Caco-2 (cell line): ENCODE measurements around the gene ACSL1. TPM values are rescaled to one million over a fixed set of nuclear protein-coding genes. Genes with fewer than 3 reads are reported as not detected.
A peak's percentile ranks its signal among the peaks of the same experiment; 100 is the strongest.

Experiments used
- BruUV-seq: library from RNA; stranded (reverse); fragments of 400-500 nt; replicated peaks from 2 replicates; lab custom pipeline; 2021; lab: Mats Ljungman, UMichigan
- CTCF ChIA-PET: fragments of 300-600 bp; sonication (Branson Sonifier 250); formaldehyde crosslinking; loops from one replicate; lab custom pipeline; 2022; ENCODE audit warnings: antibody characterized with exemption; lab: Charles Lee
- POLR2A ChIA-PET: fragments of 300-600 bp; sonication (Branson Sonifier 250); formaldehyde crosslinking; loops from one replicate; lab custom pipeline; 2022; ENCODE audit warnings: antibody characterized with exemption; lab: Charles Lee
- DNase-seq, 2 experiments: peaks; one replicate each; pipeline versions ENCODE4 v3.0.0 to v3.0.0-alpha.2; 2020 to 2022
- H3K27me3 ChIP-seq: replicated peaks from 2 replicates; pipeline ENCODE4 v1.6.0; 2011; ENCODE audit warnings: low read length; ENCODE audit not compliant: control insufficient read depth, insufficient read depth
- H3K36me3 ChIP-seq: 2 replicates; pipeline ENCODE4 v1.5.1; 2011; ENCODE audit warnings: low read length; ENCODE audit not compliant: control insufficient read depth, insufficient read depth
- H3K4me1 ChIP-seq: fragments of 250-450 bp; sonication (Bioruptor Pico); 2 replicates; pipeline ENCODE4 v1.5.1; 2020; ENCODE audit warnings: mild to moderate bottlenecking
- H3K4me3 ChIP-seq: 2 replicates; pipeline ENCODE4 v1.5.1; 2011; ENCODE audit warnings: low read depth, mild to moderate bottlenecking, control low read depth, low read length
- H3K9me3 ChIP-seq: fragments of 250-450 bp; sonication (Bioruptor Pico); 2 replicates; pipeline ENCODE4 v1.5.1; 2020; ENCODE audit warnings: mild to moderate bottlenecking, moderate library complexity
- H3K27ac Mint-ChIP-seq: one replicate; pipeline ENCODE4 v1.8.0; 2022; ENCODE audit warnings: mixed read lengths; ENCODE audit not compliant: unreplicated experiment
- H3K27me3 Mint-ChIP-seq: one replicate; pipeline ENCODE4 v1.8.0; 2022; ENCODE audit warnings: mixed read lengths; ENCODE audit not compliant: insufficient read depth, unreplicated experiment
- H3K36me3 Mint-ChIP-seq: one replicate; pipeline ENCODE4 v1.8.0; 2022; ENCODE audit warnings: mild to moderate bottlenecking, mixed read lengths; ENCODE audit not compliant: insufficient read depth, unreplicated experiment
- H3K4me1 Mint-ChIP-seq: one replicate; pipeline ENCODE4 v1.8.0; 2022; ENCODE audit warnings: low read depth, mixed read lengths; ENCODE audit not compliant: unreplicated experiment
- H3K4me3 Mint-ChIP-seq: one replicate; pipeline ENCODE4 v1.8.0; 2022; ENCODE audit warnings: mild to moderate bottlenecking, moderate library complexity, mixed read lengths; ENCODE audit not compliant: unreplicated experiment
- H3K9me3 Mint-ChIP-seq: one replicate; pipeline ENCODE4 v1.8.0; 2022; ENCODE audit warnings: mixed read lengths; ENCODE audit not compliant: unreplicated experiment
- intact Hi-C: fragments of 100-400 bp; cut with micrococcal nuclease; formaldehyde crosslinking; loops from one replicate; pipeline ENCODE4 v1.10.0; 2022; ENCODE audit not compliant: unreplicated experiment
- total RNA-seq: library from RNA; stranded (reverse); gene quantifications from 2 replicates; pipeline ENCODE4 v1.2.3, GENCODE V29; 2022
- TF ChIP-seq, protein P1 (sequence below), 2 experiments: fragments of 200-600 bp in 1 of 2; IDR thresholded peaks; 1 replicate in 1 of 2; 2 replicates in 1 of 2; pipeline versions ENCODE4 v1.5.1 to v1.8.0; 2011 to 2022; ENCODE audit warnings: antibody characterized with exemption in 1 of 2, control low read depth in 1 of 2, inconsistent platforms in 1 of 2, low read depth in 1 of 2, low read length in 1 of 2, mild to moderate bottlenecking in 1 of 2, moderate library complexity in 1 of 2; ENCODE audit not compliant: insufficient read depth in 1 of 2, severe bottlenecking in 1 of 2, unreplicated experiment in 1 of 2

The ACSL1 gene
- total RNA-seq, 1 experiment from 2014 or later = 100 TPM

DNA sequence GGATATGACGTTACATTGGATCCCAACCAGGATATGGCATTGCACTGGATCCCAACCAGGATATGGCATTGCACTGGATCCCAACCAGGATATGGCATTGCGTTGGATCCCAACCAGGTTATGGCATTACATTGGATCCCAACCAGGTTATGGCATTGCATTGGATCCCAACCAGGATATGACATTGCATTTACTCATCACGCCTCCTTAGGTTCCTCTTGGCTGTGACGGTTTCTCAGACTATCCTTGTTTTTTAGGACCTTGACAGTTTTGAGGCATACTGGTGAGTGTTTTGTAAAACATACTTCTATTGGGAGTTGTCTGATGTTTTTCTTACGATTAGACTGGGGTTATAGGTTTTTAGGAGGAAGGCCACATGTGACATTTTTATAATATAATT, 5.4 kb upstream of the ACSL1 start:
- BruUV-seq = no TSS peak
- no peak for DNase-seq
- no peaks in the 10 kb centered on the region for H3K27me3 Mint-ChIP-seq
- ChIA-PET CTCF (no interaction called here), POLR2A (interaction anchor here (1.1 kb wide), 1 partner anchor 84 kb away, joined by 3 read pairs; no protein-coding TSS in a partner anchor)
- TF ChIP-seq, protein P1, sequence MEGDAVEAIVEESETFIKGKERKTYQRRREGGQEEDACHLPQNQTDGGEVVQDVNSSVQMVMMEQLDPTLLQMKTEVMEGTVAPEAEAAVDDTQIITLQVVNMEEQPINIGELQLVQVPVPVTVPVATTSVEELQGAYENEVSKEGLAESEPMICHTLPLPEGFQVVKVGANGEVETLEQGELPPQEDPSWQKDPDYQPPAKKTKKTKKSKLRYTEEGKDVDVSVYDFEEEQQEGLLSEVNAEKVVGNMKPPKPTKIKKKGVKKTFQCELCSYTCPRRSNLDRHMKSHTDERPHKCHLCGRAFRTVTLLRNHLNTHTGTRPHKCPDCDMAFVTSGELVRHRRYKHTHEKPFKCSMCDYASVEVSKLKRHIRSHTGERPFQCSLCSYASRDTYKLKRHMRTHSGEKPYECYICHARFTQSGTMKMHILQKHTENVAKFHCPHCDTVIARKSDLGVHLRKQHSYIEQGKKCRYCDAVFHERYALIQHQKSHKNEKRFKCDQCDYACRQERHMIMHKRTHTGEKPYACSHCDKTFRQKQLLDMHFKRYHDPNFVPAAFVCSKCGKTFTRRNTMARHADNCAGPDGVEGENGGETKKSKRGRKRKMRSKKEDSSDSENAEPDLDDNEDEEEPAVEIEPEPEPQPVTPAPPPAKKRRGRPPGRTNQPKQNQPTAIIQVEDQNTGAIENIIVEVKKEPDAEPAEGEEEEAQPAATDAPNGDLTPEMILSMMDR (IDR thresholded peaks at IDR 0.05; ENCODE audit: insufficient read depth in 1 of 2, low read depth in 1 of 2, low read length in 1 of 2, severe bottlenecking in 1 of 2, unreplicated experiment in 1 of 2) = no peak
- Histone ChIP-seq H3K4me1 (peaks cover 3% of the 10 kb centered on the region), H3K4me3 (no peak overlapping the region), H3K27me3 (no peaks in the 10 kb centered on the region), H3K9me3 (no peaks in the 10 kb centered on the region), H3K36me3 (no peaks in the 10 kb centered on the region)
- H3K4me1 Mint-ChIP-seq = no peaks in the 10 kb centered on the region
- intact Hi-C loops = no loop called here
- no peak overlapping the region for H3K27ac Mint-ChIP-seq
- H3K9me3 Mint-ChIP-seq = no peaks in the 10 kb centered on the region
- no peak overlapping the region for H3K4me3 Mint-ChIP-seq
- peaks cover 5% of the 10 kb centered on the region for H3K36me3 Mint-ChIP-seq

- POLR2A ChIA-PET = no interaction called here
- Histone ChIP-seq H3K4me3 (peak overlapping the region; percentile 75), H3K36me3 (no peaks in the 10 kb centered on the region), H3K9me3 (no peaks in the 10 kb centered on the region), H3K4me1 (no peaks in the 10 kb centered on the region), H3K27me3 (no peaks in the 10 kb centered on the region)
- Mint-ChIP-seq H3K36me3 (peaks cover 7% of the 10 kb centered on the region), H3K4me3 (peak overlapping the region; percentile 92), H3K27me3 (no peaks in the 10 kb centered on the region), H3K4me1 (peaks cover 7% of the 10 kb centered on the region), H3K9me3 (no peaks in the 10 kb centered on the region), H3K27ac (peak overlapping the region; percentile 73)
- CTCF ChIA-PET = no interaction called here
- intact Hi-C loops = loop anchor here (1.0 kb wide), 1 partner anchor 12 kb away; no protein-coding TSS in a partner anchor
- BruUV-seq = no TSS peak
- TF ChIP-seq, protein P1 (IDR thresholded peaks at IDR 0.05; ENCODE audit: insufficient read depth in 1 of 2, low read depth in 1 of 2, low read length in 1 of 2, severe bottlenecking in 1 of 2, unreplicated experiment in 1 of 2) = no peak
- no peak for DNase-seq
These were observed 1.0 kb upstream of the ACSL1 start for GRCh38 chr4:184826691-184827270.

GRCh38 chr4:184825141-184825895, 450 bp downstream of the ACSL1 start:
- intact Hi-C loops = no loop called here
- peak in 1 of 2 experiments; percentile 38 for DNase-seq
- POLR2A ChIA-PET = no interaction called here
- no TSS peak for BruUV-seq
- H3K4me1 ChIP-seq = peaks cover 10% of the 10 kb centered on the region
- TF ChIP-seq, protein P1 (IDR thresholded peaks at IDR 0.05; ENCODE audit: insufficient read depth in 1 of 2, low read depth in 1 of 2, low read length in 1 of 2, severe bottlenecking in 1 of 2, unreplicated experiment in 1 of 2) = no peak
- H3K36me3 ChIP-seq = no peaks in the 10 kb centered on the region
- peak overlapping the region; percentile 42 for H3K4me3 ChIP-seq
- peak overlapping the region; percentile 92 for H3K4me3 Mint-ChIP-seq
- H3K9me3 Mint-ChIP-seq = no peaks in the 10 kb centered on the region
- peaks cover 7% of the 10 kb centered on the region for H3K36me3 Mint-ChIP-seq
- H3K27ac Mint-ChIP-seq = peak overlapping the region; percentile 62
- peaks cover 7% of the 10 kb centered on the region for H3K4me1 Mint-ChIP-seq
- no peaks in the 10 kb centered on the region for H3K9me3 ChIP-seq
- H3K27me3 Mint-ChIP-seq = no peaks in the 10 kb centered on the region
- CTCF ChIA-PET = no interaction called here
- no peaks in the 10 kb centered on the region for H3K27me3 ChIP-seq
